Liver (tissue), 9 donors: ENCODE measurements around the gene MARK3. TPM values are rescaled to one million over a fixed set of nuclear protein-coding genes. Genes with fewer than 3 reads are reported as not detected.

Experiments used
- DNase-seq: peaks from one replicate; pipeline ENCODE4 v3.0.0-alpha.2; 2017; ENCODE audit warnings: low spot score
- H3K27ac ChIP-seq, 2 donors: one replicate each; pipeline ENCODE4 v1.7.0; 2013; ENCODE audit warnings: inconsistent platforms in 2 of 2, low read length in 2 of 2, control low read depth in 1 of 2, low read depth in 1 of 2, mild to moderate bottlenecking in 1 of 2
- H3K27me3 ChIP-seq, 4 donors: one replicate each; pipeline versions ENCODE4 v1.6.1 to v1.7.0; 2013; ENCODE audit warnings: low read length in 3 of 4, inconsistent platforms in 1 of 4, mild to moderate bottlenecking in 1 of 4, moderate library complexity in 1 of 4; ENCODE audit not compliant: control insufficient read depth in 4 of 4, insufficient read depth in 4 of 4
- H3K36me3 ChIP-seq, 4 donors: one replicate each; pipeline versions ENCODE4 v1.6.1 to v1.7.0; 2013; ENCODE audit warnings: low read length in 3 of 4, mild to moderate bottlenecking in 3 of 4, low read depth in 1 of 4, moderate library complexity in 1 of 4; ENCODE audit not compliant: control insufficient read depth in 4 of 4, insufficient read depth in 3 of 4
- H3K4me1 ChIP-seq, 4 donors: one replicate each; pipeline versions ENCODE4 v1.6.1 to v1.7.0; 2013; ENCODE audit warnings: low read length in 3 of 4, mild to moderate bottlenecking in 3 of 4, moderate library complexity in 1 of 4; ENCODE audit not compliant: control insufficient read depth in 4 of 4, insufficient read depth in 4 of 4
- H3K4me3 ChIP-seq, 3 donors: one replicate each; pipeline versions ENCODE4 v1.6.1 to v1.7.0; 2013; ENCODE audit warnings: low read length in 3 of 3, control low read depth in 1 of 3, low read depth in 1 of 3, mild to moderate bottlenecking in 1 of 3
- H3K9ac ChIP-seq, 2 donors: one replicate each; pipeline ENCODE4 v1.7.0; 2013; ENCODE audit warnings: low read length in 2 of 2, mild to moderate bottlenecking in 2 of 2, moderate library complexity in 2 of 2, control low read depth in 1 of 2, low read depth in 1 of 2
- H3K9me3 ChIP-seq, 4 donors: one replicate each; pipeline versions ENCODE4 v1.6.1 to v1.7.0; 2013; ENCODE audit warnings: low read length in 3 of 4; ENCODE audit not compliant: control insufficient read depth in 4 of 4
- EGR1 ChIP-seq, 2 donors: IDR thresholded peaks; 2 replicates each; pipeline ENCODE4 v1.6.1; 2016 to 2018; ENCODE audit warnings: antibody characterized with exemption in 2 of 2, low read depth in 2 of 2
- FOXA1 ChIP-seq: IDR thresholded peaks from 2 replicates; pipeline ENCODE4 v1.6.1; 2016; ENCODE audit warnings: antibody characterized with exemption
- FOXA2 ChIP-seq: IDR thresholded peaks from 2 replicates; pipeline ENCODE4 v1.6.1; 2016; ENCODE audit warnings: antibody characterized with exemption
- GABPA ChIP-seq, 2 donors: IDR thresholded peaks in 1 of 2; conservative IDR thresholded peaks in 1 of 2; 2 replicates each; pipeline ENCODE4 v1.6.1; 2016; ENCODE audit warnings: antibody characterized with exemption in 2 of 2, mild to moderate bottlenecking in 1 of 2, moderate library complexity in 1 of 2
- HNF4A ChIP-seq, 2 donors: conservative IDR thresholded peaks; 2 replicates each; pipeline ENCODE4 v1.6.1; 2016; ENCODE audit warnings: antibody characterized with exemption in 2 of 2, mild to moderate bottlenecking in 2 of 2
- HNF4G ChIP-seq: IDR thresholded peaks from 2 replicates; pipeline ENCODE4 v1.6.1; 2016; ENCODE audit warnings: antibody characterized with exemption
- JUND ChIP-seq, 2 donors: IDR thresholded peaks; 2 replicates each; pipeline ENCODE4 v1.6.1; 2016; ENCODE audit warnings: antibody characterized with exemption in 2 of 2
- NR2F2 ChIP-seq: IDR thresholded peaks from 2 replicates; pipeline ENCODE4 v1.6.1; 2016; ENCODE audit warnings: antibody characterized with exemption
- RXRA ChIP-seq, 2 donors: IDR thresholded peaks; 2 replicates each; pipeline ENCODE4 v1.6.1; 2017 to 2018; ENCODE audit warnings: antibody characterized with exemption in 2 of 2, mild to moderate bottlenecking in 1 of 2
- TAF1 ChIP-seq: conservative IDR thresholded peaks from 2 replicates; pipeline ENCODE4 v1.6.1; 2016; ENCODE audit warnings: antibody characterized with exemption, mild to moderate bottlenecking
- YY1 ChIP-seq: IDR thresholded peaks from 2 replicates; pipeline ENCODE4 v1.6.1; 2016; ENCODE audit warnings: antibody characterized with exemption, mild to moderate bottlenecking
- WGBS: extraction: QIAGEN DNeasy Blood & Tissue Kit; methylation state at CpG from one replicate; pipeline ENCODE4 v1.1.7; 2013; 5-methylcytosine and 5-hydroxymethylcytosine counted together
- polyA plus RNA-seq, 2 donors: library from polyadenylated mRNA; stranded (reverse) in 1 of 2; unstranded in 1 of 2; fragments of 200-250 nt in 1 of 2; fragments of >200 nt in 1 of 2; fragmentation: Nextera tagmentation in 1 of 2; extraction: Ambion mirVana in 1 of 2; gene quantifications; one replicate each; pipeline versions ENCODE4 v1.2.1 to v1.2.3, GENCODE V29; 2013 to 2015
- total RNA-seq, 2 donors: library from RNA; depleted of rRNA; stranded (reverse); fragments of >200 nt; gene quantifications; one replicate each; pipeline ENCODE4 v1.2.3, GENCODE V29; 2014
- TF ChIP-seq, protein P1 (sequence below): IDR thresholded peaks from 2 replicates; pipeline ENCODE4 v1.6.1; 2016; ENCODE audit warnings: antibody characterized with exemption
- TF ChIP-seq, protein P2 (sequence below): IDR thresholded peaks from 2 replicates; pipeline ENCODE4 v1.6.1; 2016; ENCODE audit warnings: antibody characterized with exemption
- TF ChIP-seq, protein P3 (sequence below): fragments of 150-350 bp; IDR thresholded peaks from 2 replicates; pipeline ENCODE4 v1.5.1; 2017; ENCODE audit warnings: improper control_type of control experiment, low read depth, low read length; ENCODE audit not compliant: missing input control
- TF ChIP-seq, protein P4 (sequence below): IDR thresholded peaks from 2 replicates; pipeline ENCODE4 v1.6.1; 2016; ENCODE audit warnings: antibody characterized with exemption, mild to moderate bottlenecking
- donor health status: healthy.
- donor health status: healthy.
- donor health status: healthy.
- donor health status: healthy.
- donor health status: healthy.

The MARK3 gene
- total and polyA plus RNA-seq, 4 donors, result 14.1 to 86.0 (median 33.0) TPM

DNA sequence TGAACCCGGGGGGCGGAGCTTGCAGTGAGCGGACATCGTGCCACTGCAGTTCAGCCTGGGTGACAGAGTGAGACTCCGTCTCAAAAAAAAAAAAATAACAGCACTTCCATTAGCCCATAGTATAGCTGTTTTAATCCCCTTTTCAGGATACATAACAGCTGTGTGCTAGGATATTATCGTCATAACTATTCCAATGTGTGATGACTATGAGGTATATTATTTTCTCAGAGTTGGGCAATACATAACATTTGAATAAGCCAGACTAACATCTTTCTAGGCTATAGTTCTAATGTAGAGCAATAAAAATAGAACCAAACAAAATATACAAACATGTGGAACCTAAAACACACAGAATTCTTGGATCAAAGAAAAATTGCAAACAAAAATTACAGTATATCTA, 57.1 kb downstream of the MARK3 start:
- Histone ChIP-seq H3K4me1 (peaks cover 0 to 9% (median under 1%) of the 10 kb centered on the region in 4 donors), H3K27ac (no peak overlapping the region), H3K9ac (no peak overlapping the region), H3K9me3 (no peaks in the 10 kb centered on the region), H3K36me3 (peaks cover 0 to 2% (median 0%) of the 10 kb centered on the region in 4 donors), H3K27me3 (no peaks in the 10 kb centered on the region), H3K4me3 (no peak overlapping the region)
- WGBS, result 97% methylated on average over 6 of the region's 6 CpGs
- DNase-seq, result no peak
- TF ChIP-seq, protein P1, sequence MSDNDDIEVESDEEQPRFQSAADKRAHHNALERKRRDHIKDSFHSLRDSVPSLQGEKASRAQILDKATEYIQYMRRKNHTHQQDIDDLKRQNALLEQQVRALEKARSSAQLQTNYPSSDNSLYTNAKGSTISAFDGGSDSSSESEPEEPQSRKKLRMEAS, result no peak

- DNase-seq, result no peak
- no peak overlapping the region for H3K27ac ChIP-seq
- peaks cover 0 to 2% (median 0%) of the 10 kb centered on the region in 4 donors for H3K36me3 ChIP-seq
- H3K9ac ChIP-seq, result no peak overlapping the region
- no peak overlapping the region for H3K4me3 ChIP-seq
- TF ChIP-seq, protein P2, sequence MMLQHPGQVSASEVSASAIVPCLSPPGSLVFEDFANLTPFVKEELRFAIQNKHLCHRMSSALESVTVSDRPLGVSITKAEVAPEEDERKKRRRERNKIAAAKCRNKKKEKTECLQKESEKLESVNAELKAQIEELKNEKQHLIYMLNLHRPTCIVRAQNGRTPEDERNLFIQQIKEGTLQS, result no peak
- TF ChIP-seq, protein P3, sequence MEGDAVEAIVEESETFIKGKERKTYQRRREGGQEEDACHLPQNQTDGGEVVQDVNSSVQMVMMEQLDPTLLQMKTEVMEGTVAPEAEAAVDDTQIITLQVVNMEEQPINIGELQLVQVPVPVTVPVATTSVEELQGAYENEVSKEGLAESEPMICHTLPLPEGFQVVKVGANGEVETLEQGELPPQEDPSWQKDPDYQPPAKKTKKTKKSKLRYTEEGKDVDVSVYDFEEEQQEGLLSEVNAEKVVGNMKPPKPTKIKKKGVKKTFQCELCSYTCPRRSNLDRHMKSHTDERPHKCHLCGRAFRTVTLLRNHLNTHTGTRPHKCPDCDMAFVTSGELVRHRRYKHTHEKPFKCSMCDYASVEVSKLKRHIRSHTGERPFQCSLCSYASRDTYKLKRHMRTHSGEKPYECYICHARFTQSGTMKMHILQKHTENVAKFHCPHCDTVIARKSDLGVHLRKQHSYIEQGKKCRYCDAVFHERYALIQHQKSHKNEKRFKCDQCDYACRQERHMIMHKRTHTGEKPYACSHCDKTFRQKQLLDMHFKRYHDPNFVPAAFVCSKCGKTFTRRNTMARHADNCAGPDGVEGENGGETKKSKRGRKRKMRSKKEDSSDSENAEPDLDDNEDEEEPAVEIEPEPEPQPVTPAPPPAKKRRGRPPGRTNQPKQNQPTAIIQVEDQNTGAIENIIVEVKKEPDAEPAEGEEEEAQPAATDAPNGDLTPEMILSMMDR, result no peak
- TF ChIP-seq HNF4G (no peak), JUND (IDR thresholded peaks at IDR 0.05) (no peak), RXRA (IDR thresholded peaks at IDR 0.05) (no peak), TAF1 (no peak), NR2F2 (no peak)
- TF ChIP-seq, protein P1, result no peak
- no peaks in the 10 kb centered on the region for H3K9me3 ChIP-seq
- no peaks in the 10 kb centered on the region for H3K27me3 ChIP-seq
- 90% methylated on average over 2 of the region's 2 CpGs for WGBS
- peaks cover 0 to 9% (median under 1%) of the 10 kb centered on the region in 4 donors for H3K4me1 ChIP-seq
Measured at GRCh38 chr14:103443111-103443510, 57.9 kb downstream of the MARK3 start.

DNA sequence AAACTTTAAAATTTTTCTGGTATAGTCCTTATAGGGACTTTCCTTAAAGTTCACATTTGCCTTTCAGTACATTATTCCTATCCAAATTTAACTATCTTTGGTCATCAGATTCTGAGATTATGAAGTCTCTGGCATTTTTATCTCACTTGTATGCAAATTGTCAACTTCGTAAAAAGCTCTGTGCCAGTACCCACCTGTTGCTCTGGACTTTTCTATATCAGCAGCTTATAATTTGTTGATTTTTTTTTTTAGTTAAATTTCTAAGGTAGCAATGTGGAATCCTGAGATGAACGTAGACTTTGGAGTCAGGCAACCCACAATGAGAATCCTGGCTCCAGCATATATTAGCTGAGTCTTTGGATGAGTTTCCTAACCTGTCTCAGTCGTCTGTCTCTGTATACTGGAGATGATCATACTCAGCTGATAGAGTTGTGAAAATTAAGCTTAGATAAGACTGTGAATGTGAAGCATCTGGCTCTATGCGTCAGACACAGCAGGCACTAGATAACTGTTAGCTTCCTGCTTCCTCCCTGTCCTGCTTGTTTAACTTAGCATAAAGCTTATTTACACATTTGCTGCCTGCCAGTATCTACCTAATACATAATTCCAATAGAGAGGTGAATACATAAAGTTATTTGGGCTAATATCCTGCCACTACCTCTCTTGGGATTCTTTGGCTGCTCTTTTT, 59.8 kb downstream of the MARK3 start:
- TF ChIP-seq HNF4G (no peak), YY1 (no peak), FOXA2 (no peak), RXRA (IDR thresholded peaks at IDR 0.05) (no peak), GABPA (IDR thresholded peaks at IDR 0.05 in 1 of 2, conservative IDR thresholded peaks at IDR 0.05 in 1 of 2) (no peak), NR2F2 (no peak), FOXA1 (no peak), HNF4A (conservative IDR thresholded peaks at IDR 0.05) (no peak), EGR1 (IDR thresholded peaks at IDR 0.05; ENCODE audit: low read depth in 2 of 2) (no peak), JUND (IDR thresholded peaks at IDR 0.05) (no peak), TAF1 (no peak)
- TF ChIP-seq, protein P1, result no peak
- TF ChIP-seq, protein P4, sequence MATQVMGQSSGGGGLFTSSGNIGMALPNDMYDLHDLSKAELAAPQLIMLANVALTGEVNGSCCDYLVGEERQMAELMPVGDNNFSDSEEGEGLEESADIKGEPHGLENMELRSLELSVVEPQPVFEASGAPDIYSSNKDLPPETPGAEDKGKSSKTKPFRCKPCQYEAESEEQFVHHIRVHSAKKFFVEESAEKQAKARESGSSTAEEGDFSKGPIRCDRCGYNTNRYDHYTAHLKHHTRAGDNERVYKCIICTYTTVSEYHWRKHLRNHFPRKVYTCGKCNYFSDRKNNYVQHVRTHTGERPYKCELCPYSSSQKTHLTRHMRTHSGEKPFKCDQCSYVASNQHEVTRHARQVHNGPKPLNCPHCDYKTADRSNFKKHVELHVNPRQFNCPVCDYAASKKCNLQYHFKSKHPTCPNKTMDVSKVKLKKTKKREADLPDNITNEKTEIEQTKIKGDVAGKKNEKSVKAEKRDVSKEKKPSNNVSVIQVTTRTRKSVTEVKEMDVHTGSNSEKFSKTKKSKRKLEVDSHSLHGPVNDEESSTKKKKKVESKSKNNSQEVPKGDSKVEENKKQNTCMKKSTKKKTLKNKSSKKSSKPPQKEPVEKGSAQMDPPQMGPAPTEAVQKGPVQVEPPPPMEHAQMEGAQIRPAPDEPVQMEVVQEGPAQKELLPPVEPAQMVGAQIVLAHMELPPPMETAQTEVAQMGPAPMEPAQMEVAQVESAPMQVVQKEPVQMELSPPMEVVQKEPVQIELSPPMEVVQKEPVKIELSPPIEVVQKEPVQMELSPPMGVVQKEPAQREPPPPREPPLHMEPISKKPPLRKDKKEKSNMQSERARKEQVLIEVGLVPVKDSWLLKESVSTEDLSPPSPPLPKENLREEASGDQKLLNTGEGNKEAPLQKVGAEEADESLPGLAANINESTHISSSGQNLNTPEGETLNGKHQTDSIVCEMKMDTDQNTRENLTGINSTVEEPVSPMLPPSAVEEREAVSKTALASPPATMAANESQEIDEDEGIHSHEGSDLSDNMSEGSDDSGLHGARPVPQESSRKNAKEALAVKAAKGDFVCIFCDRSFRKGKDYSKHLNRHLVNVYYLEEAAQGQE, result no peak
- TF ChIP-seq, protein P3, result no peak
- TF ChIP-seq, protein P2, result no peak
- H3K4me3 ChIP-seq, result no peak overlapping the region
- WGBS, result 71% methylated on average over 4 of the region's 4 CpGs
- H3K36me3 ChIP-seq, result no peaks in the 10 kb centered on the region
- H3K4me1 ChIP-seq, result peaks cover 0 to 9% (median under 1%) of the 10 kb centered on the region in 4 donors
- H3K27ac ChIP-seq, result no peak overlapping the region
- no peak for DNase-seq
- H3K9me3 ChIP-seq, result no peaks in the 10 kb centered on the region
- H3K9ac ChIP-seq, result no peak overlapping the region
- H3K27me3 ChIP-seq, result no peaks in the 10 kb centered on the region
